Stimulated activated CD4-positive, alpha-beta T cell treated with anti-CD3 and anti-CD28 coated beads, Interleukin-1b, Interleukin-23, amount 100 ng/mL, for 24 hours (primary cell): ENCODE measurements around the gene CPEB4.

Experiments
- DNase-seq, 4 experiments: peaks; one replicate each; pipeline ENCODE4 v3.0.0-alpha.2; 2020; ENCODE audit warnings: low read depth in 4 of 4, low spot score in 1 of 4

The CPEB4 gene

GRCh38 chr5:173887610-173888472 is at the start of gene CPEB4:
Gene CPEB4, plus strand, starts transcription at chr5:173888349. Its CDS starts 1,385 bp downstream, at chr5:173889734.
- DNase-seq: peak; percentile 89 to 95 (median 92)

GRCh38 chr5:173839117-173839713 is 48.9 kb upstream of the CPEB4 start:
- DNase-seq: no peak

- no peak for DNase-seq
These were observed 47.8 kb upstream of the CPEB4 start for GRCh38 chr5:173840111-173840983.

- DNase-seq: no peak
These were observed 46.4 kb upstream of the CPEB4 start for GRCh38 chr5:173841710-173842109.

GRCh38 chr5:173843794-173844193 is 44.4 kb upstream of the CPEB4 start:
- no peak for DNase-seq

- no peak for DNase-seq
These were observed 42.8 kb upstream of the CPEB4 start for GRCh38 chr5:173845321-173845720.

GRCh38 chr5:173846929-173847501 is 41.1 kb upstream of the CPEB4 start:
- no peak for DNase-seq

- no peak for DNase-seq
These were observed 39.1 kb upstream of the CPEB4 start for GRCh38 chr5:173848986-173849596.

GRCh38 chr5:173849908-173850307 is 38.2 kb upstream of the CPEB4 start:
- no peak for DNase-seq

- no peak for DNase-seq
These were observed 37.5 kb upstream of the CPEB4 start for GRCh38 chr5:173850659-173851058.

GRCh38 chr5:173851595-173852243 is 36.4 kb upstream of the CPEB4 start:
- DNase-seq: no peak

GRCh38 chr5:173852790-173853359 is 35.3 kb upstream of the CPEB4 start:
- no peak for DNase-seq

- DNase-seq: no peak
These were observed 34.6 kb upstream of the CPEB4 start for GRCh38 chr5:173853370-173854131.

GRCh38 chr5:173855162-173855994 is 32.8 kb upstream of the CPEB4 start:
- no peak for DNase-seq

- no peak for DNase-seq
These were observed 32.0 kb upstream of the CPEB4 start for GRCh38 chr5:173855995-173856656.

GRCh38 chr5:173857234-173857633 is 30.9 kb upstream of the CPEB4 start:
- DNase-seq: no peak

GRCh38 chr5:173858021-173858669 is 30.0 kb upstream of the CPEB4 start:
- no peak for DNase-seq
